Stimulated activated CD8-positive, alpha-beta memory T cell treated with anti-CD3 and anti-CD28 coated beads, Interleukin-7, amount 100 ng/mL, for 1 hour (primary cell): Measurements from ENCODE around the gene KCNJ4.
"Not testable (repeated sequence)": the region's sequence is repeated elsewhere in the genome, so short reads cannot be mapped to it uniquely, and the experiment has no call there.

Experiments
- DNase-seq, 2 donors: peaks; one replicate each; pipeline ENCODE4 v3.0.0-alpha.2; 2020; ENCODE audit warnings: low read depth in 2 of 2

Gene KCNJ4

DNA sequence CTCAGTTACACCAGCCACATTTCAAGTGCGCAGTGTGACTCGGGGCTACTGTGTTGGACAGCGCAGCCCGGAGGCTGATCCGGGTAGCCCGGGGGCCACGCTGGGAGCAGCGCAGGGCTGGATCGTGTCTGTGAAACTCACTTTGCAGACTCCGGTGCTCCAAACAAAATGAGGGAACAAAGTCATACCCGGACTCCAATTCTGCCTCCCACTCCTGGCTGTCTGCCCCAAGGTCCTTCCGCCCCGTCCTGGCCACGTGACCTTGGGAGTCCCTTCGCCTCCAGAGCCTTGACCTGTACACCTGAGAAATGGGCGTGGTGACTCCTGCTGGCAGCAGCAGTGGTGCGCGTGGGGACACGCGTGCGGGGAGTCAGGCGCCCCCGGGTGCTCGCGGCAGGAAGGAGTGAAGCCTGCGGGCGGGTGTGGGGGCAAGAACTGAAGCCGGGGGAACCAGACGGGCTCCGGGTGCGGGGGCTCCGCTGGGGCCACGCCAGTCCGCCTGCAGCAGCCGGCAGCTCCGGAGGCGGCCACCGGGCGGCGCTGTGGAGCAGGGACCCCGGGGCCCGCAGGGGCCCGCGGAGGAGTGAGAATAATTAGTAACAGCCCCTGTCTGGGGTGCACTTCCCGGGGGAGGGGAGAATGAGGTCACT, 42.4 kb downstream of the KCNJ4 start:
- no peak for DNase-seq

DNA sequence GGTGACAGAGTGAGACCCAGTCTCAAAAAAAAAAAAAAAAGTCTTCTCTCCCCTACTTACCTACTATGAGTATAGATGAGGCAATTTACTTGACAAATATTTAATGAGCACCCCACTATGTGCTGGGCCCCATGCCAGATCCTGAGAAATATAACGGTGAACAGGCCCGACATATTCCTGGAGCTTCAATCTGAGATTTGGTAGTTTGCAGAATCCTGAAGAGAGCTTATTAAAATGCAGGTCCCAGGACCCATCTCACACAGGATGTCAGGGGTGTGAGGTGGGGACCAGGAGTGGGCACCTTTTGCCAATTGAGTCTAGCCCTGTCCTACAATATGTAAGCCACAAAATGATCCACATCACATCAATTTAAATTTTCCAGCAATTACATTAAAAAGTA, 44.0 kb downstream of the KCNJ4 start:
- DNase-seq = no peak

DNA sequence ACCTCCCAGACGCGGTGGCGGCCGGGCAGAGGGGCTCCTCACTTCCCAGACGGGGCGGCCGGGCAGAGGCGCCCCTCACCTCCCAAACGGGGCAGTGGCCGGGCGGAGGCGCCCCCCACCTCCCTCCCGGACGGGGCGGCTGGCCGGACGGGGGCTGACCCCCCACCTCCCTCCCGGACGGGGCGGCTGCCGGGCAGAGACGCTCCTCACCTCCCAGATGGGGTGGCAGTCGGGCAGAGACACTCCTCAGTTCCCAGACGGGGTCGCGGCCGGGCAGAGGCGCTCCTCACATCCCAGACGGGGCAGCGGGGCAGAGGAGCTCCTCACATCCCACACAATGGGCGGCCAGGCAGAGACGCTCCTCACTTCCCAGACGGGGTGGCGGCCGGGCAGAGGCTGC, 45.1 kb downstream of the KCNJ4 start:
- not testable (repeated sequence) for DNase-seq

GRCh38 chr22:38406617-38407016, 48.4 kb downstream of the KCNJ4 start:
- no peak for DNase-seq

- no peak for DNase-seq
Measured at GRCh38 chr22:38404419-38404818, 50.6 kb downstream of the KCNJ4 start.

- no peak for DNase-seq
Measured at GRCh38 chr22:38403812-38404211, 51.2 kb downstream of the KCNJ4 start.

DNA sequence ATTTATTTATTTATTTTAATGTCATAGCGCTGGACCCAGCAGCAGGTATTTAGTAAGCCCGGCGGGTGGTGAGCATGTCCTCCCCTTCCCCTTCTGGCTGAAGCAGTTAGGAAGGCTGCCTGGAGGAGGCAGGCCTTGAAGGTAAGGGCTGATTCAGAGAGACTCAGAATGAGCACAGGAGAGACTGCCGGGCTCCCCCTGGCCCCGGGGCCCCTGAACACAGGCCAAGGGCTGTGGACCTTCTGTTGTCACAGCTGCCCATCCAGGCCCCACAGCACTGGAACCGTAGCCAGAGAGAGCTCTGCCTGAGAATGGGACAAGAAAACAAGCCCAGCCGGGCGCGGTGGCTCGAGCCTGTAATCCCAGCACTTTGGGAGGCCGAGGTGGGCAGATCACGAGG, 52.8 kb downstream of the KCNJ4 start:
- no peak for DNase-seq

DNA sequence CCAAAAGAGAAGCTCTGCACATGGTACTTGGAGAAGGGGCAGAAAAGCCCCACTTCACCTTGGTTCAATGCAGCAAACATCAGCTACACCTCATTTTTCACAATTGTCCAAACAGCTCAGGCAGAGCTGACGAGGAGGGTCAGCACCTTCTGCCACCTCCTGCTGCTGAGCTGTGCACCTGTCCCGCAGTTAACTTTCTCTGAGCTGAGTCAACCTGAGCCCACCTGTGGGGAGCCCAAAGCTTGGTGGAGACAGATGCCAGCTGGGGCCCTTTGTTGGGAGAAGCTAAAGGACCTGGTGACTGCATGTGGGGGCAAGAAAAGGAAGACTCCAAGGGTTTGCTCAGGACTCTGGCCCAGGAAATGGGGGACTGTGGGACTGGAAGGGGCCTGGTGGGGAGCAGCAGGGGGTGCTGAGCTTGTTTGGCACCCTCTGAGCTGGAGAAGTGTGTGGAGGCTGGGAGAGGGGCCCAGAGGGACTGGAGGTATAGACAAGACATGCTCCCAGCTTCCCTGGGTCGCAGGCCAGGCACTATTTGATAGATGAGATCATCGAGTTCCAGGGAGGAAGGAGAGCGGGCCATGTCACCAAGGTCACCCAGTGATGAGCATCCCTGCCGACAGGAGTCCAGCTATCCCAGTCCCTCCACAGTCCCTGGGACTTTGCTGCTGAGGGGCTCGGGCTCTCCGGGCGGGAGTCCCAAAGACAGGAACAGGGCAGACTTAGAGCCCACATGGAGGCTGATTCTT, 53.5 kb downstream of the KCNJ4 start:
- DNase-seq = no peak

DNA sequence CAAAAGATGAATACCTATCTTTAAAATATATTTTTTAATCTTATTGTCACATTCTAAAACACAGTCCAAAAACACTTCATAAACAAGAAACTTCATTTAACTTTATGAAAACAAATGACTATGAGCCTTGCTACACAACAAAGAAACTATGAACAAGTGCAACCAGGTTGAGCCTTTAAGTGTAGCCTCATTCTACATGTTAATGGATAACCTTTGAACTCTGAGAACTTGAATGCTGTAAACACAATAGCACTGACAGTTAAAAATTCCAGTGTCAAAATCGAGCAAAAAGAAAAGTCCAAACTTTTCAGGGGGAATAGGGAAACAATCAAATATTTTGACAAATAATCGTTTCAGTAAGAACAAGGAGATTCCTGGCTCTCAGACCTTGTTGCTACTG, 54.7 kb downstream of the KCNJ4 start:
- DNase-seq = not testable (repeated sequence)

GRCh38 chr22:38398609-38399461, 56.2 kb downstream of the KCNJ4 start:
- peak; percentile 71 to 79 for DNase-seq

DNA sequence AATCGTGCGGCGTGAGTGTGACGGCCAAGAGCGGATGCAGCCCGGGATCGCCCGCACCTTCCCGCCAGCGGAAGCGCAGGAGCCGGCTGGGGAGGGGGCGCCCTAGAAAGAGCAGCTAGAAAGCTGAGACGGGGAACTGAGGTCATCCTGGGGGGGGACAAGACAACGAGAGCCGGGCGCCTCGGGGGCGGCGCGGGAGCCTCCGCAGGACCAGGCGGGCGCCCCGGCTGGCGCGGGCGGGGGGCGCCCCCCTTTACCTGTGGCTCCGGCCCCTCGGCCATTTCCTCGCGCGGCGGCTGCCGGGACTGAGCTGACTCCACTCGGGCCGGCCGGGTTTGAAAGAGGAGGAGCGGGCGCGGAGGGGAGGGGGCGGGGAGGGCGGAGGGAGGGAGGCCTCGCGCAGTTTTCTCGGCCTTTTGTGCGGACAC, 56.8 kb downstream of the KCNJ4 start:
- DNase-seq = not testable (repeated sequence)

GRCh38 chr22:38397189-38398085, 57.6 kb downstream of the KCNJ4 start:
- no peak for DNase-seq

DNA sequence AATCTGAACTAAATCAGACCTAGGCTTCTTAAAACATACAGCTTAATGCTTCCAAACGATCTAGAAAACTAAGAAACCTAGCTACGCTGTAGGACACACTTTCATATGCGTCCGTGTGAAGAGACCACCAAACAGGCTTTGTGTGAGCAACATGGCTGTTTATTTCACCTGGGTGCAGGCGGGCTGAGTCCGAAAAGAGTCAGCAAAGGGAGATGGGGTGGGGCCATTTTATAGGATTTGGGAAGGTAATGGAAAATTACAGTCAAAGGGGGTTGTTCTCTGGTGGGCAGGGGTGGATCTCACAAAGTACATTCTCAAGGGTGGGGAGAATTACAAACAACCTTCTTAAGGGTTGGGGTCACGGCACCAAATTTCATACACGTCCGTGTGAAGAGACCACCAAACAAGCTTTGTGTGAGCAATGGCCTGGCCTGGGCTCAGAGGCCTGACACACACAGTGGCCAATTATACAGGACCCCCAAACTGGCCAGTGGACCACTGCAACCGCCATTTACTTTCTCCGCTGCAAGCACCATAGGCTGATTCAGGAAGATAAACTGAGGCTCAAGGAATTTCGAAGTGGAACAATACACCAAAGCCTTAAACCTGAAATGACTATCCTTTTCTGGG, 58.4 kb downstream of the KCNJ4 start:
- not testable (repeated sequence) for DNase-seq

GRCh38 chr22:38395944-38396343, 59.1 kb downstream of the KCNJ4 start:
- not testable (repeated sequence) for DNase-seq

DNA sequence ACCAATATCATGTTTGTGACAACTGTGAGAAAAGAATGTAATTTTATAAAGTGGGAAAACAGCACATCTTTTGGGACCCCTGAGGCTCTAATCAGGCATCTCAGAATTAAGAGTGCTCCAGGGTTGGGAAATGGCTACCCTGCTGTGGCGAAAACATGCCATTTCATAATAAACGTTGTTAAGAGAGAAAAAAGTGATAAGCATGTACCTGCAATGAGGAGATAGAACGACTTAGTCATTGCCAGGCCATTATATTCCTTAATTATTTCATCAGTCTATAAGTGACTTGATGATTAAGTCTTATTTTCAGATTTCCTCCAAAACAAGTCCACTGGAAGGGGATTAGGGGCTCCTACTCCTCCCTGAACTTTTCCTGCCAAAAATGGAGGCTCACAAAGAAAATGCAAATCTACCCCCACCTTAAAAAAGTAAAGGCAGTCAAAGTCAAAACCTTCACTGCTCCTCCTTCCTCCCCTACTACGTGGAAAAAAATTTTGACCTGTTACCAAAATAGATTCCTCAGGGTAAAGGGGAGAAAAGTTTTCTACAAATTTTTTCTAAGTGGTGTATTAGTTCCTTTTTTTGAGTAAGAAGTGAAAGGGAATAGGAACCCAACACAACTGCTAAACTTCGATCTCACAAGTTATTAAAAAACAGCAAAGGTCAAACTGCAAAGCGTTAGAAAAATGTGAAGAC, 59.9 kb downstream of the KCNJ4 start:
- DNase-seq = not testable (repeated sequence)

DNA sequence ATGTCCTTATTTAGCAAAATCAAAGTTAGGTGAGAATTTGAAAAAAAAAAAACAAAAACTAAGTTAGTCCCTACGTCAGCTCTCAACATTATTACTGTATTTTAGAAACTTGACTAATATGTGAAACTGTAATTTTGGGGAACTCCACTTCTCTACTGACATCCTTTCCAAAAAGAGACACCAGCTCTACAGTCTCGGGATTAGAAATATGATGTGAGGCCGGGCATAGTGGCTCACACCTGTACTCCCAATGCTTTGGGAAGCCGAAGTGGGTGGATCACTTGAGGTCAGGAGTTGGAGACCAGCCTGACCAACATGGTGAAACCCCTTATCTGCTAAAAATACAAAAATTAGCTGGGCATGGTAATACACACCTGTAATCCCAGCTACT, 65.6 kb downstream of the KCNJ4 start:
- not testable (repeated sequence) for DNase-seq

- DNase-seq = not testable (repeated sequence)
Measured at GRCh38 chr22:38388506-38389427, 66.2 kb downstream of the KCNJ4 start.

GRCh38 chr22:38386918-38387317, 68.1 kb downstream of the KCNJ4 start:
- DNase-seq = not testable (repeated sequence)

DNA sequence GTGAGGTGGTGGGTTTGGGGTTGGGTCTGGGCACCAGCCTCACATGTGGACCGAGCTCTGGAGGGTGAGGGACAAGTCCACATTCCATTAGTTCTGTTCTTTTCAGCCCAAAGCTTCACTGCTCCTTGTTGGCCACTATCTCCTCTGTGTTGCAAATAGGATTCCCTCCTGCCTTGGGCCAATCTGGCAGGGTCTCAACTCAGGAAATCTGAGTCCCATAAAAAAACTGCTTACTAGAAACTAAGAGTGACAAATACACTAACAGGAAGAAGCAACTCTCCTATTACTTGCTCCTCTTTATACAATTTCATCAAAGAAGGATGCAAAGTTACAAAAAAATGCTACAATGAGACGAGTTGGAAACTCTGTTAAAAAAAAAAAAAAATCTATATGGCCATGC, 71.6 kb downstream of the KCNJ4 start:
- no peak for DNase-seq
